Peyer's patch (tissue), 4 donors: Measurements from ENCODE around the gene UROD. TPM values are rescaled to one million over a fixed set of nuclear protein-coding genes. Genes with fewer than 3 reads are reported as not detected.
"Not testable (repeated sequence)": the region's sequence is repeated elsewhere in the genome, so short reads cannot be mapped to it uniquely, and the experiment has no call there.

Experiments used
- DNase-seq, 3 donors: peaks; one replicate each; pipeline ENCODE4 v3.0.0-alpha.2; 2017 to 2019
- H3K27ac ChIP-seq, 4 donors: fragments of 200-600 bp; sonication (generic); one replicate each; pipeline ENCODE4 v1.5.1; 2016 to 2019
- H3K27me3 ChIP-seq, 2 donors: fragments of 200-600 bp; sonication (generic); one replicate each; pipeline ENCODE4 v1.5.1; 2019
- H3K36me3 ChIP-seq, 3 donors: fragments of 200-600 bp; sonication (generic); one replicate each; pipeline ENCODE4 v1.5.1; 2016 to 2019
- H3K4me1 ChIP-seq, 4 donors: fragments of 200-600 bp; sonication (generic); one replicate each; pipeline ENCODE4 v1.5.1; 2016 to 2019
- H3K4me3 ChIP-seq, 4 donors: fragments of 200-600 bp; sonication (generic); 1 replicate in 3 of 4; 2 replicates in 1 of 4; pipeline ENCODE4 v1.5.1; 2016 to 2019; ENCODE audit warnings: mild to moderate bottlenecking in 1 of 4
- H3K9me3 ChIP-seq, 4 donors: fragments of 200-600 bp; sonication (generic); one replicate each; pipeline ENCODE4 v1.5.1; 2016 to 2019; ENCODE audit warnings: mild to moderate bottlenecking in 1 of 4
- POLR2A ChIP-seq, 2 donors: fragments of 450-650 bp; IDR thresholded peaks; one replicate each; pipeline ENCODE4 v1.5.1; 2017; ENCODE audit warnings: antibody characterized with exemption in 2 of 2, mild to moderate bottlenecking in 2 of 2, moderate library complexity in 2 of 2
- total RNA-seq, 4 donors: library from RNA; depleted of rRNA; stranded (reverse); fragments of >200 nt; gene quantifications; one replicate each; pipeline ENCODE4 v1.1.0, GENCODE V29; 2016
- TF ChIP-seq, protein P1 (sequence below), 6 experiments: fragments of 450-650 bp in 4 of 6; fragments of 200-600 bp in 2 of 6; sonication (generic) in 1 of 6; IDR thresholded peaks; one replicate each; pipeline ENCODE4 v1.5.1; 2017 to 2019; ENCODE audit warnings: antibody characterized with exemption in 6 of 6, mild to moderate bottlenecking in 3 of 6, moderate library complexity in 1 of 6

The UROD gene
- total RNA-seq, 4 donors from 2014 or later: 43.4 to 56.6 (median 51.3) TPM

DNA sequence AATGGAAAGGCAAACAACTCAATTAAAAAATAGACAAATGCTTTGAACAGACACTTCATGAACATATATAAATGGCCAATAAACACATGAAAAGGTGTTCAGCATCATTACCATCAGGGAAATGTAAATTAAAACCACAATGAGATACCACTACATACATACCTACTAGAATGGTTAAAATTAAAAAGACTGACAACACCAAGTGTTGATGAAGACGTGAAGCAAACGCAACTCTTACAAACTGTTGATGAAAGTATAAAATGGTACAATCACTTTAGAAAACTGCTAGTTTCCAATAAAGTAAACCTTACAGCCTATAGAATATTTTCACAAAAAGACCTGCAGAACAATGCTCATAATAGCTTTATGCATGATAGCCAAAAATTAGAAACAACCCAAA is 35.8 kb upstream of the UROD start:
- DNase-seq: no peak
- Histone ChIP-seq H3K27ac (no peak overlapping the region), H3K4me3 (no peak overlapping the region), H3K9me3 (no peaks in the 10 kb centered on the region), H3K27me3 (no peaks in the 10 kb centered on the region), H3K36me3 (peaks cover 0 to 51% (median 0%) of the 10 kb centered on the region in 3 donors), H3K4me1 (no peaks in the 10 kb centered on the region)
- no peak for TF ChIP-seq POLR2A (IDR thresholded peaks at IDR 0.05)
- TF ChIP-seq, protein P1, sequence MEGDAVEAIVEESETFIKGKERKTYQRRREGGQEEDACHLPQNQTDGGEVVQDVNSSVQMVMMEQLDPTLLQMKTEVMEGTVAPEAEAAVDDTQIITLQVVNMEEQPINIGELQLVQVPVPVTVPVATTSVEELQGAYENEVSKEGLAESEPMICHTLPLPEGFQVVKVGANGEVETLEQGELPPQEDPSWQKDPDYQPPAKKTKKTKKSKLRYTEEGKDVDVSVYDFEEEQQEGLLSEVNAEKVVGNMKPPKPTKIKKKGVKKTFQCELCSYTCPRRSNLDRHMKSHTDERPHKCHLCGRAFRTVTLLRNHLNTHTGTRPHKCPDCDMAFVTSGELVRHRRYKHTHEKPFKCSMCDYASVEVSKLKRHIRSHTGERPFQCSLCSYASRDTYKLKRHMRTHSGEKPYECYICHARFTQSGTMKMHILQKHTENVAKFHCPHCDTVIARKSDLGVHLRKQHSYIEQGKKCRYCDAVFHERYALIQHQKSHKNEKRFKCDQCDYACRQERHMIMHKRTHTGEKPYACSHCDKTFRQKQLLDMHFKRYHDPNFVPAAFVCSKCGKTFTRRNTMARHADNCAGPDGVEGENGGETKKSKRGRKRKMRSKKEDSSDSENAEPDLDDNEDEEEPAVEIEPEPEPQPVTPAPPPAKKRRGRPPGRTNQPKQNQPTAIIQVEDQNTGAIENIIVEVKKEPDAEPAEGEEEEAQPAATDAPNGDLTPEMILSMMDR (IDR thresholded peaks at IDR 0.05): no peak

DNA sequence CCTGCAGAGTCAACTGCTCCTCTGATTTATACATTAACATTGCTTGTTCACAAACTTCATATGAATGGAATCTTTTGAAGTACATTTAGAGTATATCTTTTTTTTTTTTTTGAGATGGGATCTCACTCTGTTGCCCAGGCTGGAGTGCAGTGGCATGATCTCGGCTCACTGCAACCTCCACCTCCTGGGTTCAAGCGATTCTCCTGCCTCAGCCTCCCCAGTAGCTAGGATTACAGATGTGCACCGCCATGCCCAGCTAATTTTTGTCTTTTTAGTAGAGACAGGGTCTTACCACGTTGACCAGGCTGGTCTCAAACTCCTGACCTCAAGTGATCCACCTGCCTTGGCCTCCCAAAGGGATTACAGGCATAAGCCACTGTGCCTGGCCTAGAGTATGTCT is 34.7 kb upstream of the UROD start:
- H3K4me3 ChIP-seq, H3K4me1 ChIP-seq, H3K27me3 ChIP-seq, DNase-seq, H3K9me3 ChIP-seq, H3K27ac ChIP-seq: not testable (repeated sequence)
- peaks cover 0 to 51% (median 0%) of the 10 kb centered on the region in 3 donors for H3K36me3 ChIP-seq

DNA sequence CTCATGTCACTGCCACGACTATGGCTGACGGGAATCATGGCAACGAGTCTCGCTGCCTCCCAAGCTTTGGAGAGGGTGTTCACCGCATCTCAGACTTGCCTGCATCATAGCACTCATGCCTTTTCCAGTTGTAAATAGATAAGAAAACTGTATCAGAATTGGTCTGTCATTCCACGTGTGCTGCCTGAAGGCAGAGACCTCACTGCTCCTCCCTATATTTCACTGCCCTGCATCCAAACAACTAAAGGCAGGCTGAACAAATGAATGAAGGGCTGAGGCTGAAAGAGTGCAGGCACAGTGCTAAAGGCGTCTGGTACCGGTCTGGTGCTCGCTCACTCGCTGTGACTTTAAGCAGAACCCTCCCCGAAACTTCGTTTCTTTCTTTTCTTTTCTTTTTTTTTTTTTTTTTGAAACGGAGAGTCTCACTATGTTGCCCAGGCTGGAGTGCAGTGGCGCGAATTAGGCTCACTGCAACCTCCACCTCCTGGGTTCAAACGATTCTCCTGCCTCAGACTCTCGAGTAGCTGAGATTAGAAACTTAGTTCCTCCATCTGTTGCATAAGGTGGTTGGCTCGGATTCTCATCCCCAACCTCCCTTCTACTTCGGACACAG is 26.2 kb upstream of the UROD start:
- Histone ChIP-seq H3K4me1 (peaks cover 0 to 9% (median 8%) of the 10 kb centered on the region in 4 donors), H3K36me3 (no peaks in the 10 kb centered on the region), H3K27me3 (no peaks in the 10 kb centered on the region), H3K27ac (peak overlapping the region; percentile 38 to 83 (median 71)), H3K4me3 (peak overlapping the region; percentile 69 to 88 (median 72)), H3K9me3 (no peaks in the 10 kb centered on the region)
- no peak for DNase-seq
- TF ChIP-seq POLR2A (IDR thresholded peaks at IDR 0.05): no peak
- TF ChIP-seq, protein P1 (IDR thresholded peaks at IDR 0.05): no peak

DNA sequence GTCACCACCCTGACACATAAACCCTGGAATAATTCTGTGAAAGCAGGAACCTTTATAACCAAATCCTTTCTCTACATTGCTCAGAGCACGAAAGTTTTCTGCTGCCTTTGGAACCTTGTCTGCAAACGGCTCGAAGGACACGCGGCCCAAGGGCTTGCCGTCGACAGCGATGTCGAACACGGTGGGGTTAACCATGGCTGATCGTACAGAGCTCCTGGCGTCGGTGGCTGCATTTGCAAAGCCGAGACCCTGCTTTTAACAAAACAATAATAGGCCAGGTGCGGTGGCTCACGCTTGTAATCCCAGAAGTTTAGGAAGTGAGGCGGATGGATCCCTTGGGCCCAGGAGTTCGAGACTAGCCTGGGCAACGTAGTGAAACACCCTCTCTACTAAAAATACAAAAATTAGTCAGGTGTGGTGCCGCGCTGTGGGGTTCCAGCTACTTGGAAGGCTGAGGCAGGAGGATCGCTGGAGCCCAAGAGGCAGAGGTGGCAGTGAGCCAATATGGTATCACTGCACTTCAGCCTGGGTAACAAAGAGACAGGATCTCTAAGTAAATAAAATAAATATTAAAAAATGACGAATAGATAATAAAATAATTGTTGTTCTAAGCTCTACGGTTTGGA is 23.4 kb upstream of the UROD start:
- Histone ChIP-seq H3K27me3 (no peaks in the 10 kb centered on the region), H3K9me3 (no peaks in the 10 kb centered on the region), H3K4me1 (peaks cover 0 to 9% (median 8%) of the 10 kb centered on the region in 4 donors), H3K27ac (no peak overlapping the region), H3K36me3 (no peaks in the 10 kb centered on the region), H3K4me3 (no peak overlapping the region)
- DNase-seq: no peak
- TF ChIP-seq, protein P1 (IDR thresholded peaks at IDR 0.05): no peak
- no peak for TF ChIP-seq POLR2A (IDR thresholded peaks at IDR 0.05)

DNA sequence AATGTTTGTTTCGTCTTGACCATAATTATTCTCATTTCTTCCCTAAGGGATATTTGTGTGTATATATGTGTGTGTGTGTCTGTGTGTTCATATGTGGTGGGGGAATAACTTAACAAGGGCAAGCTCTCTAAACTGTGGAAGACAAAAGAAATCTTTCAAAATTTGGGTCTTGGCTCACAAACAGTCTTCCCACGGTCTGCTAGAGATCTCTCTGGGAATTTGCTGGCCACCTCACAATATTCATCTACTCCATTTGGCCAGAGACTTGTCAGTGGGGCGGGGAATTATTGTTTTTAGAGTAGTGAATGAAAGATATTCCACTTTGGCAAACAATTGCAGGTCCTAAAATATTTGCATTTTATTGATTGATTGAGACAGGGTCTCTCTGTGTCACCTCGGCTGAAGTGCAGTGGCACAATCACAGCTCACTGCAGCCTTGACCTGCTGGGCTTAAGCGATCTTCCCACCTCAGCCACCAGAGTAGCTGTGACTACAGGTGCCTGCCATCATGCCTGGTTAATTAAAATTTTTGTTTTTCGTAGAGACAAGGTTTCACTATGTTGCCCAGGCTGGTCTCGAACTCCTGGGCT is 17.6 kb upstream of the UROD start:
- DNase-seq: no peak
- no peaks in the 10 kb centered on the region for H3K27me3 ChIP-seq
- TF ChIP-seq, protein P1 (IDR thresholded peaks at IDR 0.05): no peak
- no peak for TF ChIP-seq POLR2A (IDR thresholded peaks at IDR 0.05)

More for the DNA sequence above, 17.6 kb upstream of the UROD start:
- no peaks in the 10 kb centered on the region for H3K4me1 ChIP-seq
- no peaks in the 10 kb centered on the region for H3K9me3 ChIP-seq
- no peaks in the 10 kb centered on the region for H3K36me3 ChIP-seq
- H3K4me3 ChIP-seq: no peak overlapping the region
- H3K27ac ChIP-seq: no peak overlapping the region
